HG03520 (cell line): ENCODE results near the gene AJAP1.
A peak's percentile ranks its signal among the peaks of the same experiment; 100 is the strongest.

Experiments used
- ATAC-seq: cut with Tn5 transposase; IDR thresholded peaks from one replicate; pipeline ENCODE4 v1.9.1; 2021; ENCODE audit warnings: mild to moderate bottlenecking, moderate library complexity; ENCODE audit not compliant: unreplicated experiment

AJAP1 gene

GRCh38 chr1:4768553-4768952, 114.1 kb downstream of the AJAP1 start:
- ATAC-seq = no peak

DNA sequence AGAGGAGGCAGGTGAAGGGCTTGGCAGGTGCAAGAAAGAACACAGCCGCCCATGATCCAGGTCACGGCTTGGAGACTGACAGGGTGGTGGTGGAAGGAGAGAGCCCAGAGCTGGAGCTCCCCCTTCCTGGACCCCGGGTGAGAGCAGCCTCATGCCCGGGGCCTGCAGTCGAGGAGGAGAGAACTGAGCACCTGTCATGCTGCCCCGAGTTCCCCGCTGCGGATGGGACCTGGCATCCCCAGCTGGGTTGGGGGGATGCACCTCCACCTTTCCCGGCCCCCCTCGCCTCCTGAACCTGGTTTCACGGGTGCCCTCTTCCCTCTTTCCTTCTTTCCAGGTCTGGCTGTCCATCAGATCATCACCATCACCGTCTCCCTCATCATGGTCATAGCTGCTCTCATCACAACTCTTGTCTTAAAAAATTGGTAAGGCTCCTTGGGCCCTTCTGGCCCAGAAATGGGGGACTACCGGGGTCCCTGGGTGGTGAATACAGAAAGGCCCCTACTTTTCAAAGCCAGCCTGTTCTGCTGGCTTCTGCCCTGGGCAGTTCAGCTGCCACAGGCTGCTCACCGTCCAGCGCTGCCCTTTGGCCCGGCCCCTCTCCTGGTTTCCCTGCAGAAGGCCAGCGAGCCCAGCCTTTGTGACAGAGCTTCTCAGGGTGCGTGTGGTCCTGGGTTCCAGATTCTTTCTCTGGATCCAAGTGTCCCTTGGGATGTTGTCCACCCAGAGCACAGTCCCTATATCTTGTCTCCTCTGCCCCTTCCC, 115.3 kb downstream of the AJAP1 start:
- ATAC-seq = no peak

- ATAC-seq = no peak
Measured at GRCh38 chr1:4770713-4771112, 116.3 kb downstream of the AJAP1 start.

DNA sequence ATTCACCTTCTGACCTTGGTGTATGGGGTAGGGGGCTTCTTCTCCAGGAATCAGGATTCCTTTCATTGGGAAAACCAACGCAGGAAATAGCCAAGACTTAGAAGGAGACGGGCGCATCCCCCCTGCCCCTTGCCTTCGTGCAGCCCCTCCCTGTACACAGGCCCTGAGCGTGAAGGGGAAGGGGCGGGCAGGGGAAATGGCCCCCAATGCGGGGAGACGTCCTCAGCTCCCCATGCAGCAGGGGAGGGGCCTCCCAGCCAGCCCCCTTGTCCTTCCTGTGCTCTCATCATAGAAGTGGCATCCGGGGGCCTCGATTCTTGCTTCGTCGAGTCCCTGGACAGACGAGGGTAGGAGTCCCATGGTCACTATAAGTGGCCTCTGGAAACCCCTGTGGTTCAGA, 116.9 kb downstream of the AJAP1 start:
- no peak for ATAC-seq

DNA sequence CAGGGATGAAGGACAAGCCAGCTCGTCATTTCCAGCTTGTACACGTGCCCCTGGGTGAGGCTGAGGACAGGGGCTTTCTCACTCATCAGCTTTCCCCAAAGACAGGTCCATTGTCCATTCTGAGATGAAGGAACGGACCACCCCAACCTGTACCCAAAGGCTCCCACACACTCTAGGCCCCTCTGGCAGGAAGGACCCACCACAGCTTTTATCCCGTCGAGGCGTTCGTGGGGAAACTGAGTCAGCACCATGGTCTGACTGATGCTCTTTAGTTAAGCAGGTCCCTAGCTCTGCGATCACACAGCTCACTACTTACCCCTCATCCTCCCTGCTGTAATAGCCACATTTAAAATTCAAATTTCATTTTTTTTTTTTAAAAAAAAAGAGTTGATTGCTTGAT, 117.3 kb downstream of the AJAP1 start:
- ATAC-seq = no peak

GRCh38 chr1:4772294-4773010, 118.0 kb downstream of the AJAP1 start:
- no peak for ATAC-seq

DNA sequence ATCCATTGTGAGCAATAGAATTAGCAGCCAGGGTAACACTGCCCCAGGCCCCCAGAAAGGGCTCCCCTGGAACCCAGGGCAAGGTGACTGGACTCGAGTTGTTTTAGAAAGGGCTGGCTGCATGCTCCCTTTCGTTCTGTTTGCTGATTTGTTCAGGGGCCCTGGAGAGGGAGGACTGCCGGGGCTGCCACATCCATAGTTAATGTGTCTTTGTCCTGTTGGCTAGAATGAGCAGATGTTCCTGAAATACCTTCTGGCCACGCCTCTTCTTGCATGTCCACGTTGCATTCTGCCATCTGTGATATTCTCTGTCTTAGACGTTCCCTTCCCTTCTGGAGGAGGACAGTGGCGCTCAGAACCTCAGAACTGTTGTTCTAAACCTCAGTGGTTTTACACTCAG, 118.8 kb downstream of the AJAP1 start:
- ATAC-seq = no peak

DNA sequence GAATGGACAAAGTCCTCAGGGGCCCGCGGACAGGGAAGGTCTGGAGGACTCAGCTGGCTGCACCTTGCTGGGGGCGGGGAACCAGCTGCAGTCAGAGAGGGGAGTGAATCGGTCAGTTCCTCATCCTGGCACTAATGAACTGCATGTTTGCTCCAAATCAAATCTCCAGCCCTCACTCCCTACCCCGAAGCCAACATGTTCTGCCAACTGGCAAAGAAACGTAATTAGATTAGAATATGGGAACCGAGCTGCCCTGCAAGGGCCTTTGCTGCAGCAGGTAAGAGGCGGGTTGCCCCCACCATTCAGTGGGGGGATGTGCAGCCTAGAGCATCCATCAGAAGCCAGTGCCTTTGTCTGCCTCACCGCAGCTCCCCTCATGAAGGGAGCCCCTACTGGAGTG, 121.1 kb downstream of the AJAP1 start:
- ATAC-seq = no peak

- ATAC-seq = no peak
Measured at GRCh38 chr1:4778056-4778455, 123.6 kb downstream of the AJAP1 start.

DNA sequence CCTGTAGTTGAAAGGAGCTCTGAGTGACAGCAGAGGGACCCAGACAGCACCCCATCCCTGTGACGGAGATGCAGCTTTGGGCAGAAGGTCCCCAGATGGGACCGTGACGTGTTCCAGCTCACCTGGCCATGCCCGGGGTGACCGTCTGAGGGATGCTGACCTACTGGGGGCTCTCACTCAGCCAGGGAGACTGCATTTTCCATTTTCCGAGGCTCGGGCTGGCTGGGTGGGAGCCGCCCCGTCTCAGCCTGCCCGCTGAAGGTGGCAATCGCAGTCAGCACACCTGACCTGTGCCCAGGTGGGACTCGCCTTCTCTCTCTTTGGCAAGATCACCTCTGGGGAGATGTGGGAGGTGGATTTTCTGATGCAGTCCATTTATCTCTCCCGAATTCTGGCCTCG, 127.2 kb downstream of the AJAP1 start:
- no peak for ATAC-seq

DNA sequence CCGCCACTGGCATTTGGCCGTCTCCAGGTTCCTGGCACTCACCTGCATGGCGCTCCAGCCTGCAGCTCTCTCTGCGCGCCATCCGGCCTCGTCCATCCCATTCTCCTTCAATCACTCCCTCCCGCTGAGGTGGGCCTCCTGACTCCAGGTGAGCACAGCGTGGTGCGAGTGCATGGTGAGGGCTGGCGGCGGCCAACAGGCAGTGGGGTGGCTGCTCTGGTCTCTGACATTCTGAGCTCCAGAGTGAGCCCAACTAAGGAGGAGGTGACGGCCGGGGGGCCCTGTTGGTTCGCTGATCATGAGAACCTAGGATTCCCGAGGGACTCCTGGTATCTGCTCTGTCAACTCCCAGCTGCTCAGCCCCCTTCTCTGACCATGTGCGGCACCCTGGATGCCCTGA, 130.4 kb downstream of the AJAP1 start:
- ATAC-seq = no peak

DNA sequence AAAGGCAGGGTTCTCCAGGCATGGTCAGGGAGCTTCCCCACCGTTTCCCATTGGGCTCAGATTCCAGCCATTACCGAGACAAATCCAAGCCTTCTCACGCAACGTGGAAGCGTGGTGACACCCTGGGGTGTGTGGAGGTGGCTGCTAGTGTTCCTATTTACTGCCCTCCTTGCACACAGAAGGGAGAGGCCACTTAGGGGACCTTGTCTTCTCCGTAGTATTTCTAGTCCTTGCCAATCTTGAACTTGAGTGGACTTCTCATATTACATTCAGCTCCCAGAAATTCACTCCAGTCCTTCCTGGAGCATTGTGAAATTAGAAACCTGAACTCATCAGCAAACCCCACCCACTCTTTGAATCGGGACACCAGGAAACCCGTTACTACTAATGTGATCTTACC, 131.6 kb downstream of the AJAP1 start:
- ATAC-seq = no peak

DNA sequence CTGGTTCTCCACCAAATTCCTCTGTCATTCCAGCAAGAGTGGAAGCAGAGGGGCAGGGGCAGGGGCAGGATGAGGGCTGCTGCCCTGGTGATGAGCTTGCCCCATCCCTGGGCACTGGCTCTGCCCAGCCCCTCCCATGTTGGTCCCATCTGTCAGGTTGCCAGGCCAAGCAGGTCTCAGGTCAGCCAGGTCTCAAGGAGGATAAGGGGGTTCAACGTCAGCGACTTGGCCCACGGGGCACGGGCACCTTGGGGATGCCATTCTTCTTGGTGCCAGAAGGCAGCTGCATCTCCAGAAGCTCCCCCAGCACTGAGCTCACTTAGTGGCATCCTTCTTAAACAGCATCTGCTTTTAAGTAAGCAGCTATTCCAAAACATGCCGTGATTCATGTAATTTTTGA, 133.1 kb downstream of the AJAP1 start:
- no peak for ATAC-seq

GRCh38 chr1:4792565-4792964, 138.2 kb downstream of the AJAP1 start:
- ATAC-seq = no peak

GRCh38 chr1:4794020-4794780, 139.8 kb downstream of the AJAP1 start:
- no peak for ATAC-seq

- peak; percentile 94 for ATAC-seq
Measured at GRCh38 chr1:4796161-4797015, 142.0 kb downstream of the AJAP1 start.

GRCh38 chr1:4797016-4797410, 142.6 kb downstream of the AJAP1 start:
- no peak for ATAC-seq

- ATAC-seq = no peak
Measured at GRCh38 chr1:4797429-4797828, 143.0 kb downstream of the AJAP1 start.

DNA sequence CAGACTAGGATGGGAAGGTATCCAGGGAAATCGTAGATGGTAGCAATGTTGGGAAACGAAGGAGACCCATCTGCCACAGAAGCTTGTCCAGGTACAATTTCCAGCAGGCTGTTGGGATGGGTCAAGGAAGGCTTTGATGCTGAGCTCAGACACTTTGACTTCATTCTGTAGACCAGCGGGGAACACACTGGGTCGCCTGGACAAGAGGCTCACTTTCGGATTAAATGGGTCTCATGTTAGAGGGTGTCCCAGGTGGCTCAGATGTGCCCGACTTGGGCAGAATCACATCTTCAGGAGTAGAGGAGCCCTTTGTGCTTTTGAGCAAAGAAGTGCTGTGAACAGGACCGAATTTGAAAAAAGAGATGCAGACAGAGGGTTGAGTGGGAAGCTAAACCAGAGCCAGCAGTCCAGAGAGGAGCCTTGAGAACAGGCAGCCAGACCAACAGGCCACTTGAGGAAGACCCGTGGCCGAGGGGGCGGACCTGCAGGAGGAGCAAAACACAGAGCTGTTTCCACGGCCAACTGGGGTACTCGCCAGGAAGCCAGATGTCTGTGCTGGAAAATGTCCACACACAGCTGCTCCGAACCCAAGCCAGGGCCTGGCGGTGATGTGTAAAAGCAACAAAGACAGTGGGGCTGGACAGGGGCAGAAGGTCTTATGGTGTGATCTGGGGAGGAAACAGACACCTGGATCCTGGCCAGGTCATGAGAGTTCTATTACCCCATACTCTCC, 146.9 kb downstream of the AJAP1 start:
- no peak for ATAC-seq

- ATAC-seq = no peak
Measured at GRCh38 chr1:4802024-4802423, 147.6 kb downstream of the AJAP1 start.
